SK-N-SH (cell line): ENCODE measurements around the gene DUSP16. TPM values are rescaled to one million over a fixed set of nuclear protein-coding genes. Genes with fewer than 3 reads are reported as not detected.

ENCODE experiments used
- CTCF ChIA-PET: fragments of 300-600, 350-600 bp; formaldehyde crosslinking; extraction: SDS; loops from one replicate; lab custom pipeline; 2021; lab: Yijun Ruan, JAX
- POLR2A ChIA-PET: fragments of 350-600 bp; sonication (Branson Sonifier 250); formaldehyde crosslinking; extraction: SDS; loops from one replicate; lab custom pipeline; 2020; ENCODE audit warnings: antibody characterized with exemption, inconsistent platforms; lab: Yijun Ruan, JAX
- DNase-seq: peaks from one replicate; pipeline ENCODE4 v3.0.0; 2012
- H2AFZ ChIP-seq: fragments of 200-600 bp; sonication (generic); 2 replicates; pipeline ENCODE4 v1.8.1; 2016; ENCODE audit warnings: antibody characterized with exemption, mild to moderate bottlenecking, low read depth
- H3F3A ChIP-seq: fragments of 200-600 bp; sonication (generic); replicated peaks from 2 replicates; pipeline ENCODE3; 2016; ENCODE audit warnings: antibody characterized with exemption, mild to moderate bottlenecking; ENCODE audit not compliant: insufficient read depth
- H3K27ac ChIP-seq, 2 experiments: fragments of 200-500 bp in 1 of 2; fragments of 200-600 bp in 1 of 2; sonication (Bioruptor generic) in 1 of 2; sonication (generic), shearing (Covaris generic) in 1 of 2; 2 replicates each; pipeline versions ENCODE4 v1.5.1 to v1.6.1; 2014 to 2016; ENCODE audit warnings: low read depth in 2 of 2, inconsistent platforms in 1 of 2, low read length in 1 of 2, mild to moderate bottlenecking in 1 of 2, mixed read lengths in 1 of 2
- H3K27me3 ChIP-seq: fragments of 200-600 bp; sonication (generic), shearing (Covaris generic); 2 replicates; pipeline ENCODE4 v1.6.1; 2016; ENCODE audit warnings: mixed run types; ENCODE audit not compliant: insufficient read depth
- H3K36me3 ChIP-seq, 2 experiments: fragments of 200-500 bp in 1 of 2; fragments of 200-600 bp in 1 of 2; sonication (Bioruptor generic) in 1 of 2; sonication (generic) in 1 of 2; replicated peaks in 1 of 2; 2 replicates each; pipeline versions ENCODE3 to v1.5.1; 2014 to 2016; ENCODE audit warnings: low read length in 1 of 2, mild to moderate bottlenecking in 1 of 2; ENCODE audit not compliant: insufficient read depth in 2 of 2, control insufficient read depth in 1 of 2
- H3K4me1 ChIP-seq, 2 experiments: fragments of 200-500 bp in 1 of 2; fragments of 200-600 bp in 1 of 2; sonication (Bioruptor generic) in 1 of 2; sonication (generic), shearing (Covaris generic) in 1 of 2; 2 replicates each; pipeline versions ENCODE4 v1.5.1 to v1.6.1; 2014 to 2016; ENCODE audit warnings: low read depth in 1 of 2, low read length in 1 of 2, mixed run types in 1 of 2; ENCODE audit not compliant: insufficient read depth in 2 of 2, control insufficient read depth in 1 of 2
- H3K4me2 ChIP-seq: fragments of 200-600 bp; sonication (generic), shearing (Covaris generic); 2 replicates; pipeline ENCODE4 v1.6.1; 2017; ENCODE audit warnings: mixed run types
- H3K4me3 ChIP-seq, 2 experiments: fragments of 200-500 bp in 1 of 2; fragments of 200-600 bp in 1 of 2; sonication (Bioruptor generic) in 1 of 2; sonication (generic), shearing (Covaris generic) in 1 of 2; 2 replicates each; pipeline versions ENCODE4 v1.5.1 to v1.8.1; 2014 to 2016; ENCODE audit warnings: low read depth in 2 of 2, inconsistent platforms in 1 of 2, low read length in 1 of 2, mild to moderate bottlenecking in 1 of 2, mixed read lengths in 1 of 2, moderate library complexity in 1 of 2
- H3K79me2 ChIP-seq: fragments of 200-600 bp; sonication (generic); 2 replicates; pipeline ENCODE4 v1.8.1; 2017; ENCODE audit warnings: mild to moderate bottlenecking; ENCODE audit not compliant: insufficient read depth
- H3K9ac ChIP-seq: fragments of 200-600 bp; sonication (generic); 2 replicates; pipeline ENCODE4 v1.6.1; 2017; ENCODE audit warnings: mixed run types
- H3K9me2 ChIP-seq: fragments of 200-600 bp; sonication (generic); 2 replicates; pipeline ENCODE4 v1.6.1; 2017; ENCODE audit warnings: mixed run types
- H3K9me3 ChIP-seq: fragments of 200-600 bp; sonication (generic); 2 replicates; pipeline ENCODE4 v1.6.1; 2017; ENCODE audit warnings: mixed run types, mild to moderate bottlenecking, moderate library complexity
- H4K20me1 ChIP-seq: fragments of 200-600 bp; sonication (generic); 2 replicates; pipeline ENCODE4 v1.6.1; 2017; ENCODE audit warnings: mild to moderate bottlenecking, mixed run types; ENCODE audit not compliant: insufficient read depth
- CHD2 ChIP-seq: fragments of 150-350 bp; IDR thresholded peaks from 2 replicates; pipeline ENCODE4 v1.6.1; 2018; ENCODE audit warnings: low read length; ENCODE audit not compliant: partially characterized antibody
- CTCF ChIP-seq: fragments of 200-600 bp; sonication (generic); IDR thresholded peaks from 2 replicates; pipeline ENCODE4 v1.6.1; 2017; ENCODE audit warnings: antibody characterized with exemption, mild to moderate bottlenecking, moderate library complexity
- ELF1 ChIP-seq: IDR thresholded peaks from 2 replicates; pipeline ENCODE4 v1.4.0; 2012
- EP300 ChIP-seq, 2 experiments: IDR thresholded peaks; 2 replicates each; pipeline versions ENCODE4 v1.4.0 to v1.6.1; 2012; ENCODE audit warnings: borderline replicate concordance in 1 of 2, low read depth in 1 of 2, low read length in 1 of 2
- EZH2phosphoT487 ChIP-seq: fragments of 200-600 bp; sonication (generic); IDR thresholded peaks from 2 replicates; pipeline ENCODE4 v1.6.1; 2017; ENCODE audit warnings: low read depth, mixed run types, mild to moderate bottlenecking, antibody characterized with exemption, moderate library complexity, borderline replicate concordance
- FOXM1 ChIP-seq: IDR thresholded peaks from 2 replicates; pipeline ENCODE4 v1.4.0; 2012; ENCODE audit warnings: low read depth, mild to moderate bottlenecking
- GATA2 ChIP-seq: sonication (generic); formaldehyde crosslinking; IDR thresholded peaks from 2 replicates; pipeline ENCODE4 v1.5.0; 2020; ENCODE audit warnings: mild to moderate bottlenecking, missing genetic modification reagents
- MAX ChIP-seq: IDR thresholded peaks from 2 replicates; pipeline ENCODE4 v1.4.0; 2012; ENCODE audit warnings: low read depth
- PBX3 ChIP-seq: IDR thresholded peaks from 2 replicates; pipeline ENCODE4; 2012
- POLR2AphosphoS5 ChIP-seq: IDR thresholded peaks from 2 replicates; pipeline ENCODE4 v1.6.1; 2012; ENCODE audit warnings: low read depth, low read length
- RFX5 ChIP-seq: IDR thresholded peaks from 2 replicates; pipeline ENCODE4 v1.6.1; 2012; ENCODE audit warnings: mild to moderate bottlenecking, improper control_type of control experiment, low read length
- RXRA ChIP-seq: IDR thresholded peaks from 2 replicates; pipeline ENCODE4 v1.4.0; 2012; ENCODE audit warnings: low read depth, mild to moderate bottlenecking, borderline replicate concordance
- SMC3 ChIP-seq: IDR thresholded peaks from 2 replicates; pipeline ENCODE4 v1.6.1; 2012; ENCODE audit warnings: low read depth, low read length, improper control_type of control experiment
- TCF12 ChIP-seq: IDR thresholded peaks from 2 replicates; pipeline ENCODE4 v1.4.0; 2012
- TEAD4 ChIP-seq: IDR thresholded peaks from 2 replicates; pipeline ENCODE4 v1.4.0; 2012; ENCODE audit warnings: mild to moderate bottlenecking, borderline replicate concordance; ENCODE audit not compliant: insufficient read depth
- USF1 ChIP-seq: IDR thresholded peaks from 2 replicates; pipeline ENCODE4 v1.4.0; 2012; ENCODE audit warnings: low read depth, borderline replicate concordance
- USF2 ChIP-seq: fragments of 150-350 bp; IDR thresholded peaks from 2 replicates; pipeline ENCODE4 v1.6.1; 2017; ENCODE audit warnings: antibody characterized with exemption, low read length, low read depth, borderline replicate concordance
- WGBS: methylation state at CpG from one replicate; pipeline ENCODE4 v1.1.6; 2017; ENCODE audit warnings: low lambda C conversion rate; 5-methylcytosine and 5-hydroxymethylcytosine counted together
- polyA plus RNA-seq, 3 experiments: library from polyadenylated mRNA; depleted of rRNA; stranded (reverse); fragments of >200 nt; gene quantifications; 2 replicates each; pipeline ENCODE4 v1.2.3, GENCODE V29; 2012

The DUSP16 gene
- polyA plus RNA-seq, 1 of the 3 experiments (the other 2 are of a cell fraction) = 7.1 TPM

GRCh38 chr12:12495536-12495935 is 67.1 kb downstream of the DUSP16 start:
- H3K79me2 ChIP-seq = peaks cover 43% of the 10 kb centered on the region
- WGBS = 96% methylated on average over 1 of the region's 1 CpG
- ChIA-PET CTCF (interaction anchor here (0.6 to 1.4 kb wide), 3 partner anchors 67 to 100 kb away, joined by 3 to 4 read pairs (median 3); partner anchors contain the start of gene DUSP16), POLR2A (no interaction called here)
- no peaks in the 10 kb centered on the region for H3K9me2 ChIP-seq
- H3K4me1 ChIP-seq = peaks cover 0 to 9% of the 10 kb centered on the region in 2 experiments; a peak in 2 of 4 replicates
- H2AFZ ChIP-seq = no peak overlapping the region
- no peaks in the 10 kb centered on the region for H4K20me1 ChIP-seq
- no peaks in the 10 kb centered on the region for H3F3A ChIP-seq
- H3K4me2 ChIP-seq = no peak overlapping the region
- DNase-seq = no peak
- H3K9ac ChIP-seq = no peak overlapping the region
- no peak overlapping the region for H3K4me3 ChIP-seq
- H3K27ac ChIP-seq = peak overlapping the region in 1 of 2 experiments; percentile 22; a peak in 1 of 4 replicates
- TF ChIP-seq TCF12 (no peak), MAX (no peak), FOXM1 (no peak), EZH2phosphoT487 (no peak), GATA2 (CRISPR knock-in tag) (no peak), POLR2AphosphoS5 (no peak), USF2 (no peak), RXRA (no peak)
- no peaks in the 10 kb centered on the region for H3K9me3 ChIP-seq
- peaks cover 6 to 26% of the 10 kb centered on the region in 2 experiments for H3K36me3 ChIP-seq
- no peaks in the 10 kb centered on the region for H3K27me3 ChIP-seq

GRCh38 chr12:12492547-12492946 is 70.1 kb downstream of the DUSP16 start:
- no peak overlapping the region for H3K4me2 ChIP-seq
- no peak overlapping the region for H3K4me3 ChIP-seq

More at GRCh38 chr12:12492547-12492946, 70.1 kb downstream of the DUSP16 start:
- no peak overlapping the region for H3K27ac ChIP-seq
- no peaks in the 10 kb centered on the region for H3K27me3 ChIP-seq
- POLR2A ChIA-PET = no interaction called here
- peaks cover 45% of the 10 kb centered on the region for H3K79me2 ChIP-seq
- peaks cover 0 to 6% of the 10 kb centered on the region in 2 experiments; a peak in 2 of 4 replicates for H3K4me1 ChIP-seq
- H2AFZ ChIP-seq = no peak overlapping the region
- H4K20me1 ChIP-seq = no peaks in the 10 kb centered on the region
- no peaks in the 10 kb centered on the region for H3K9me2 ChIP-seq
- CTCF ChIA-PET = no interaction called here
- H3K9me3 ChIP-seq = no peaks in the 10 kb centered on the region
- no peaks in the 10 kb centered on the region for H3F3A ChIP-seq
- no peak for DNase-seq
- TF ChIP-seq CHD2 (no peak), EP300 (IDR thresholded peaks at IDR 0.05; ENCODE audit: borderline replicate concordance in 1 of 2, low read depth in 1 of 2, low read length in 1 of 2) (no peak), FOXM1 (no peak), TEAD4 (no peak), RFX5 (no peak), USF1 (no peak), SMC3 (no peak), CTCF (no peak), PBX3 (no peak), ELF1 (no peak)
- TF ChIP-seq, all 33 proteins: peak for 0
- Histone ChIP-seq H3K36me3 (peaks cover 6 to 33% of the 10 kb centered on the region in 2 experiments), H3K9ac (no peak overlapping the region)
- WGBS = 98% methylated on average over 5 of the region's 5 CpGs
